Heart left ventricle (tissue), 16 donors: ENCODE measurements around the gene TRERF1. TPM values are rescaled to one million over a fixed set of nuclear protein-coding genes. Genes with fewer than 3 reads are reported as not detected.

Experiments
- ATAC-seq, 4 donors: fragments of 200-7000 bp; cut with Tn5 transposase; one replicate each; pipeline ENCODE4 v1.9.1; 2020 to 2022; ENCODE audit warnings: moderate library complexity in 4 of 4, mild to moderate bottlenecking in 3 of 4, moderate number of reproducible peaks in 1 of 4
- DNase-seq, 5 donors: peaks; one replicate each; pipeline ENCODE4 v3.0.0-alpha.2; 2020
- H3K27ac ChIP-seq, 12 donors: fragments of 200-600 bp; sonication (generic) in 4 of 12; one replicate each; pipeline versions ENCODE4 v1.5.0 to v1.8.0; 2016 to 2022; ENCODE audit warnings: mild to moderate bottlenecking in 2 of 12
- H3K27me3 ChIP-seq, 9 donors: fragments of 200-600 bp; sonication (generic) in 2 of 9; one replicate each; pipeline versions ENCODE4 v1.5.1 to v1.8.0; 2016 to 2022; ENCODE audit warnings: mild to moderate bottlenecking in 3 of 9
- H3K36me3 ChIP-seq, 9 donors: fragments of 200-600 bp; sonication (generic) in 2 of 9; one replicate each; pipeline versions ENCODE4 v1.5.0 to v1.8.0; 2018 to 2022; ENCODE audit warnings: mild to moderate bottlenecking in 2 of 9
- H3K4me1 ChIP-seq, 12 donors: fragments of 200-600 bp; sonication (generic) in 4 of 12; one replicate each; pipeline versions ENCODE4 v1.5.0 to v1.8.0; 2016 to 2022; ENCODE audit warnings: mild to moderate bottlenecking in 3 of 12
- H3K4me3 ChIP-seq, 12 donors: fragments of 200-600 bp; sonication (generic) in 4 of 12; one replicate each; pipeline versions ENCODE4 v1.5.0 to v1.8.0; 2017 to 2022; ENCODE audit warnings: mild to moderate bottlenecking in 9 of 12, moderate library complexity in 4 of 12
- H3K9me3 ChIP-seq, 12 donors: fragments of 200-600 bp; sonication (generic) in 4 of 12; one replicate each; pipeline versions ENCODE4 v1.5.0 to v1.8.0; 2016 to 2022; ENCODE audit warnings: mild to moderate bottlenecking in 1 of 12
- POLR2A ChIP-seq, 2 donors: fragments of 450-650 bp; IDR thresholded peaks; one replicate each; pipeline ENCODE4 v1.6.1; 2017; ENCODE audit warnings: antibody characterized with exemption in 2 of 2, mild to moderate bottlenecking in 2 of 2, moderate library complexity in 2 of 2
- WGBS, 4 donors: extraction: QIAGEN DNeasy Blood & Tissue Kit in 2 of 4; methylation state at CpG; one replicate each; pipeline versions ENCODE4 v1.1.5 to v1.1.7; 2013 to 2018; 5-methylcytosine and 5-hydroxymethylcytosine counted together
- intact Hi-C, 10 donors: fragments of 100-400 bp; cut with DNase I; formaldehyde crosslinking; loops; one replicate each; pipeline versions ENCODE4 v1.11.1 to v1.14.2; 2022
- polyA plus RNA-seq, 2 donors: library from polyadenylated mRNA; stranded (reverse); fragments of 200-250 nt; gene quantifications; one replicate each; pipeline ENCODE4 v1.2.3, GENCODE V29; 2013
- total RNA-seq, 9 donors: library from RNA; depleted of rRNA in 2 of 9; stranded (reverse); fragments of >200 nt in 2 of 9; fragmentation: NEBNext Ultra II Directional in 3 of 9; extraction: Animal tissue kit (Norgen Biotek cat#: 25700) in 3 of 9; gene quantifications; one replicate each; pipeline versions ENCODE4 v1.1.0 to v1.2.4, GENCODE V29; 2016 to 2023
- TF ChIP-seq, protein P1 (sequence below), 12 donors: fragments of 200-600 bp; sonication (generic) in 4 of 12; IDR thresholded peaks; one replicate each; pipeline versions ENCODE4 v1.5.0 to v1.8.0; 2018 to 2022; ENCODE audit warnings: antibody characterized with exemption in 12 of 12, mild to moderate bottlenecking in 5 of 12
- donor health status: ischemic (EF 13 %, LVEDD 7.1; RV severe dilation, severe dysfunction).
- donor health status: healthy with polysubstance abuse.
- donor health status: DM: no; HTN: yes; CAD: no.
- donor health status: DM: no; HTN: no; CAD: no.
- donor health status: ischemic (EF 25% LVEDD 6.9; RV normal size, moderate dysfunction).
- donor health status: ischemic (EF 25% LVEDD 5.7; RV mildly dilated, moderate dysfunction).
- donor health status: healthy.
- donor health status: DM: yes; HTN: yes; CAD: no.
- donor health status: ischemic (EF 35%, LVEDD 5.7; RV mildly dilated, moderate dysfunction).
- donor health status: nonischemic (EF 11% LVEDD 7.7; RV severe dilation, severe dysfunction).
- donor health status: DM: yes; HTN: yes; CAD: no.
- donor health status: PGD.
- donor health status: ischemic (EF 29% LVEDD 5.4; RV normal size, mild dysfunction).
- donor health status: nonischemic (EF 23%, LVEDD 6.1; RV moderate dilation, normal function).

Gene TRERF1
- total and polyA plus RNA-seq, 11 donors, result 0.53 to 4.5 (median 1.5) TPM

DNA sequence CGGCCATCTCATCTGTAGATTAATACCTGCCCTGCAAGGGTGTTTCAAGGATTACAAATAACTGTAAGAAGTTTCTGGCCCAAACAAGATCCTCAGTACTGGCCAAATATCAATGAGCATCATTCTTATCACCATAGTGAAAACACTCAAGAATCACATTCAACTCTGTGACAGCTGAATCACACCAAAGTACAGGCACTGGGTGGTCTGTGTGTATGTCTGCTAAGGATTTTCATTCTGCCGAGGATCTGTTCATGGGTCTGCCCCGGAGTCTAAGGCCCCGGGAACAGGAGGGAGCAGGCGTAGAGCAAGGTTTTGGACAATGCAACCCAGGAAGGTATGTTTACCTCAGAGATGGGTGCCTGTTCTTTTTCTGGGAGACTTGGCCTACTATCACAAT lies 110.5 kb downstream of the TRERF1 start:
- Histone ChIP-seq H3K27me3 (no peaks in the 10 kb centered on the region), H3K27ac (no peak overlapping the region), H3K9me3 (no peaks in the 10 kb centered on the region), H3K4me1 (peaks cover 0 to 12% (median 0%) of the 10 kb centered on the region in 12 donors), H3K4me3 (no peak overlapping the region), H3K36me3 (no peaks in the 10 kb centered on the region)
- TF ChIP-seq POLR2A (IDR thresholded peaks at IDR 0.05), result no peak
- TF ChIP-seq, protein P1, sequence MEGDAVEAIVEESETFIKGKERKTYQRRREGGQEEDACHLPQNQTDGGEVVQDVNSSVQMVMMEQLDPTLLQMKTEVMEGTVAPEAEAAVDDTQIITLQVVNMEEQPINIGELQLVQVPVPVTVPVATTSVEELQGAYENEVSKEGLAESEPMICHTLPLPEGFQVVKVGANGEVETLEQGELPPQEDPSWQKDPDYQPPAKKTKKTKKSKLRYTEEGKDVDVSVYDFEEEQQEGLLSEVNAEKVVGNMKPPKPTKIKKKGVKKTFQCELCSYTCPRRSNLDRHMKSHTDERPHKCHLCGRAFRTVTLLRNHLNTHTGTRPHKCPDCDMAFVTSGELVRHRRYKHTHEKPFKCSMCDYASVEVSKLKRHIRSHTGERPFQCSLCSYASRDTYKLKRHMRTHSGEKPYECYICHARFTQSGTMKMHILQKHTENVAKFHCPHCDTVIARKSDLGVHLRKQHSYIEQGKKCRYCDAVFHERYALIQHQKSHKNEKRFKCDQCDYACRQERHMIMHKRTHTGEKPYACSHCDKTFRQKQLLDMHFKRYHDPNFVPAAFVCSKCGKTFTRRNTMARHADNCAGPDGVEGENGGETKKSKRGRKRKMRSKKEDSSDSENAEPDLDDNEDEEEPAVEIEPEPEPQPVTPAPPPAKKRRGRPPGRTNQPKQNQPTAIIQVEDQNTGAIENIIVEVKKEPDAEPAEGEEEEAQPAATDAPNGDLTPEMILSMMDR (IDR thresholded peaks at IDR 0.05), result no peak
- WGBS, 4 donors, result 94 to 96% (median 95%) methylated on average over 5 of the region's 5 CpGs
- intact Hi-C loops, result no loop called here
- DNase-seq (no peak), ATAC-seq (no peak)

DNA sequence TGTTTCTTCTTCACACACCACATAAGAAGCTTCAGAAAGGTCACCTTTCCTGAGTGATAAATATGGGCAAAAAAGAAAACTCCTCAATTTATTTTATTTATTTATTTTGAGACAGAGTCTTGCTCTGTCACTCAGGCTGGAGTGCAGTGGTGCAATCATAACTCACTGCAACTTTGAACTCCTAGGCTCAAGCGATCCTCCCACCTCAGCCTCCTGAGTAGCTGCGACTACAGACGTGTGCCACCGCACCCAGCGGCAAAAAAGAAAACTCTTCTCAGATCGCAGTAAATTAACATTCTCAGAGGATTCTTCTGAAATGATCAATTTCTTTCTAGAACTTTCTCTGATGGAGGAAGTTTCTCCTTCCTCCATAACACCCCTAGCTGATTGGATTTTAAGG lies 111.2 kb downstream of the TRERF1 start:
- ATAC-seq, result no peak
- Histone ChIP-seq H3K9me3 (no peaks in the 10 kb centered on the region), H3K4me3 (no peak overlapping the region), H3K27ac (no peak overlapping the region), H3K4me1 (peaks cover 0 to 8% (median 0%) of the 10 kb centered on the region in 12 donors), H3K36me3 (no peaks in the 10 kb centered on the region), H3K27me3 (no peaks in the 10 kb centered on the region)
- intact Hi-C loops, result no loop called here
- WGBS, 4 donors, result 89 to 97% (median 97%) methylated on average over 6 of the region's 6 CpGs
- DNase-seq, result no peak
- TF ChIP-seq, protein P1 (IDR thresholded peaks at IDR 0.05), result no peak
- no peak for TF ChIP-seq POLR2A (IDR thresholded peaks at IDR 0.05)

DNA sequence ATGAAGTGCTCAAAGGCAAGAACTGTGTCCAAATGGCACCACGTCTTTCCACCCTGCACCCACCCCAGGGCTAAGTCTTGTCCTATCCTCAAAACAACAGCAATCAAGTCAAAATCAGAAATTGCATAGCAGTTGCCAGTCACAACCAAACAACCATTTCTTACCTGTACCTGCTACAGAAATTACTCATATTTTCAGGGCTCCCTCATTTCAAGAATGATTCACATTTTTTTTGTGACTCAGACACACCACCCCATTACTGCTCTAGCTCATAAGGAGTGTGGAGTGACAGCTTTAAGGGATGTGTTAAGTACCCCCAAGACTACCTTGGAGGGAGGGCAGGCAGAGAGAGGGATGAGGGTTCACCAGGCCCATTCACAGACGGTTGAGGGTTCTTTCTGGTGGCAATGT lies 111.7 kb downstream of the TRERF1 start:
- Histone ChIP-seq H3K36me3 (no peaks in the 10 kb centered on the region), H3K4me1 (peaks cover 0 to 3% (median 0%) of the 10 kb centered on the region in 12 donors), H3K9me3 (no peaks in the 10 kb centered on the region), H3K4me3 (no peak overlapping the region), H3K27me3 (no peaks in the 10 kb centered on the region), H3K27ac (no peak overlapping the region)
- no peak for ATAC-seq
- TF ChIP-seq POLR2A (IDR thresholded peaks at IDR 0.05), result no peak
- TF ChIP-seq, protein P1 (IDR thresholded peaks at IDR 0.05), result no peak
- DNase-seq, result no peak
- intact Hi-C loops, result no loop called here
- WGBS, 4 donors, result 88 to 93% (median 91%) methylated on average over 2 of the region's 2 CpGs

DNA sequence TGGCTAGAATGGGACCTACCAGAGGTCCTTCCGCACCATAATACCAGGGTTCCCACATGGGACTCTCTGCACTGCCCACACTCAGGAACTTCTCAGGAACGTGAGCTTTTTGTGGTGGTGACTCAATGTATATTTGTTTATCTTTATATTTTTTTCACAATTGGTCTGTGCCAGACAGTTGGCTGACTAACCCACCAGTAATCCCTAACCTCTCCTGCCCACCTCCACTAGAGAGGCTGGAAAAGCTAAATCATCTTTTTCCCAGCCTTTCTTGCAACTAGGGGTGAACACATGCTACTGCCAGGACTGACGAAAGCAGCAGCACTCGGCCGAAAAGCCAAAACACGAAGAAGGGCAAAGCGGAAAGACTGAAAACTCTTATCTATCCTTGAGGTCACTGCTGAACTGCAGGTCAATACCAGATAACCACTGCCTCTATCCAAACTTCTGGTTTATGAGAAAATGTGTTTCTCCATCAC lies 112.9 kb downstream of the TRERF1 start:
- Histone ChIP-seq H3K4me3 (no peak overlapping the region), H3K27ac (no peak overlapping the region), H3K36me3 (no peaks in the 10 kb centered on the region), H3K4me1 (peaks cover 0 to 9% (median 0%) of the 10 kb centered on the region in 12 donors), H3K9me3 (no peaks in the 10 kb centered on the region), H3K27me3 (no peaks in the 10 kb centered on the region)
- ATAC-seq, result no peak
- TF ChIP-seq, protein P1 (IDR thresholded peaks at IDR 0.05), result no peak
- no peak for TF ChIP-seq POLR2A (IDR thresholded peaks at IDR 0.05)
- WGBS, 4 donors, result 83 to 88% (median 86%) methylated on average over 7 of the region's 7 CpGs
- intact Hi-C loops, result no loop called here
- no peak for DNase-seq
